ENCODE results near the gene TUBB1.
A peak's percentile ranks its signal among the peaks of the same experiment; 100 is the strongest.

Gene TUBB1

DNA sequence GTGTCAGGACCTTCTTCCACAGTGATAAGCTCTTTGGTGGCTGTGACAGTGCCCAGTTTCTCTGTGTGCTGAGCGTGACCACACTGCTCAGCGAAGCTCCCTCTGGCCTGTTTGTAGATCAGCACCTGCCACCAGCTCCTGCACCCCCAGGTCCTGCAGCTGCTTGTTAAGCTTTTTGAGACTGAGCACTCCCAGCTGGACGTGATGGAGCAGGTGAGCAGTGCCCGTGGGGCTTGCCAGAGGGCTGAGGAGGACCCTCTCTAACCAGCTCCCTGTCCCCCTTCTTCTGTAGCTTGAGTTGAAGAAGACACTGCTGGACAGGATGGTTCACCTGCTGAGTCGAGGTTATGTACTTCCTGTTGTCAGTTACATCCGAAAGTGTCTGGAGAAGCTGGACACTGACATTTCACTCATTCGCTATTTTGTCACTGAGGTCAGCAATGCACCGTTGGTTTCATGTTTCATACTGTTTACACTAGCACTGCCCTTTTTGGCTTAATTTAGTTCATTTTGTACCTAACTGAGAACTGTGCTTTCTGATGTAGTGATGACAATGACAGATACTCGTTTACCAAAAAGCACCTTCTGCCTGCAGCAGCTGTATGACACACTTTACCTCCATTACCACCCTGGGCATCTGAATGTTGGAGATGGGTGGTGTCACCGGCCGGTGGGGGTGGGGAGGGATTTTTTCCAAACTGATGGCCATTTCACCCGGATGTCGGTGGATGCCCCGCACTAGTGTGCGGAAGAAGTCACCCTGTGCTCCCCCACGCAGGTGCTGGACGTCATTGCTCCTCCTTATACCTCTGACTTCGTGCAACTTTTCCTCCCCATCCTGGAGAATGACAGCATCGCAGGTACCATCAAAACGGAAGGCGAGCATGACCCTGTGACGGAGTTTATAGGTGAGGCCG is 25.6 kb upstream of the TUBB1 start:
- ATAC-seq (replicated peaks; ENCODE audit: extremely low read depth, poor library complexity, severe bottlenecking) (no peak), DNase-seq (ENCODE audit: low spot score in 2 of 2) (no peak)
- Mint-ChIP-seq H3K27ac (ENCODE audit: low read depth) (no peak overlapping the region), H3K4me1 (peaks cover 5% of the 10 kb centered on the region), H3K27me3 (no peaks in the 10 kb centered on the region), H3K36me3 (ENCODE audit: insufficient read depth) (peaks cover 64% of the 10 kb centered on the region), H3K9me3 (no peaks in the 10 kb centered on the region), H3K4me3 (no peak overlapping the region)

DNA sequence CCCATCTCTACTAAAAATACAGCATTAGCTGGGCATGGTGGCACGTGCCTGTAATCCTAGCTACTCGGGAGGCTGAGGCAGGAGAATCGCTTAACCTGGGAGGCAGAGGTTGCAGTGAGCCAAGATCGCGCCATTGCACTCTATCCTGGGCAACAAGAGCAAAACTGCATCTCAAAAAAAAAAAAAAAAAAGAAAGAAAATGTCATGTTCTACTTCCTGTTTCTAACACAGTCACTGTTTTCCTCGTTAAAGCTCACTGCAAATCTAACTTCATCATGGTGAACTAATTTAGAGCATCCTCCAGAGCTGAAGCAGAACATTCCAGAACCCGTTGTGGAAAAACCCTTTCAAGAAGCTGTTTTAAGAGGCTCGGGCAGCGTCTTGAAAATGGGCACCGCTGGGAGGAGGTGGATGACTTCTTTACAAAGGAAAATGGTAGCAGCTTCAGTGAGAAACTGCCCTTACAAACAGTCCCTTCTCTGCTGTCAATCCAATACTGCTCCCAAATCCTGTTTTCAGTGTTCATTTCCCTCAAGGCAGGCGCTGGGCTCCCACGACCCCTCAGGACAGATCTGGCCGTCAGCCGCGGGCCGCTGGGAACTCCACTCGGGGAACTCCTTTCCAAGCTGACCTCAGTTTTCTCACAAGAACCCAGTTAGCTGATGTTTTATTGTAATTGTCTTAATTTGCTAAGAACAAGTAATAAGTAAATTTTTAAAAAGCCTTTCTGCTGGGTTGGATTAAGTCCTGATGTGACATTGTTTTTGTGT is 24.7 kb upstream of the TUBB1 start:
- H3K36me3 Mint-ChIP-seq (ENCODE audit: insufficient read depth), result peaks cover 60% of the 10 kb centered on the region
- ATAC-seq (replicated peaks; ENCODE audit: extremely low read depth, poor library complexity, severe bottlenecking) (no peak), DNase-seq (ENCODE audit: low spot score in 2 of 2) (no peak)
- peaks cover 5% of the 10 kb centered on the region for H3K4me1 Mint-ChIP-seq
- H3K27ac Mint-ChIP-seq (ENCODE audit: low read depth), result no peak overlapping the region
- no peak overlapping the region for H3K4me3 Mint-ChIP-seq
- no peaks in the 10 kb centered on the region for H3K27me3 Mint-ChIP-seq
- H3K9me3 Mint-ChIP-seq, result no peaks in the 10 kb centered on the region

DNA sequence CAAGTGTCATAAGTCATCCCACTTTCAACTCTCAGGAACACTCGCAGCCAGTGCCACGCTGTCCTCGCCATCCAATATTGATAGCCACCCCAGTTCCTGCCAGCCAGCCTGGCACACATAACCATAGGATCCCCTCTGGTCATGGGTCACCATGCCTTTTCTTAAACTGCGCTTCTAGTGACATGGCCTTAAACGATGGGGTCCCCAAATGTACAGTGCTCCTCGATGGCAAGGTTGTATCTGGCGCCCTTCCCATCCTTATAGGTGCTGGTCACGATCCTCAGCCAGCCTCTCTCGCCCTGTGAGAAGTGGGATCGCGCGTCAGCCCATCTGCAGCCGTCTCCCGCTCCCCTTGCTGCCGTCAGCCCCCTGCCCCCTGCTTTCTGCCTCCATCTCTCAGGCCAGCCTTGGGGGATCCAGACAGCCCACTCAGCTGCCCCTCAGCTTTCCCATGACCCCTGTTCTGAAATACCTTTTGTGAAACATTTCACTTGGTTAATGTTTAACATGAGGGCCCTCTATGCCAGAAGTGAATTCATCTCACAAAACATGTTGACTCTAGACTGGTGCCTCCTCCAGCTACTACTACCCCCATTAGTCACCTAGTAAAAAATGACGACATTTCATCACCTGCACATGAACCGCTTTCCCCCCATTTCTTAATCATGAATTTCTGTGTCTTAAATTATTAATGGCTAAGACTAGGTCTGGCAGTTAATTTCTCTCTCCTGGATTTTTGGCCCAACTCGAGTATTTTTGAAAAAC is 23.6 kb upstream of the TUBB1 start:
- no peak for DNase-seq (ENCODE audit: low spot score in 2 of 2)
- peaks cover 5% of the 10 kb centered on the region for H3K4me1 Mint-ChIP-seq
- no peak overlapping the region for H3K4me3 Mint-ChIP-seq
- peaks cover 54% of the 10 kb centered on the region for H3K36me3 Mint-ChIP-seq (ENCODE audit: insufficient read depth)
- no peaks in the 10 kb centered on the region for H3K27me3 Mint-ChIP-seq
- no peak for ATAC-seq (replicated peaks; ENCODE audit: extremely low read depth, poor library complexity, severe bottlenecking)
- H3K9me3 Mint-ChIP-seq, result no peaks in the 10 kb centered on the region
- H3K27ac Mint-ChIP-seq (ENCODE audit: low read depth), result peak overlapping the region; percentile 76

DNA sequence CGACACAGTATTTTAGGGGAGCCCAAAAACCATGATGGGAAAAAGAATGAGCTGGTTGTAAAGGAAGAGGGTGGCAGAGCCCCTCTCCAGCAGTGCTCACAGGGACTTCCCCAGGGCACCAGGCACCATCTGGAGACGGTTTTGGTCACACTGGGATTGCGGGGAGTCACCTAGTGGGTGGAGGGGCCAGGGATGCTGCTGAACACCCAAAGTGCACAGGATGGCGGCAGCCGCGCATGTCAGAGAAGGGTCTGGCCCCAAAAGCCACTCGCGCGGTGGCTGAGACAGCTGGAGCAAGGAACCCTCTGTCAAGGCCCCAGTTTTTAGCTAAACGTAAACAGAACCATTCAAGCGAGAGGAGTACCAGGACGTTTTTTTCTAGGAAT is 23.0 kb upstream of the TUBB1 start:
- peak overlapping the region; percentile 76 for H3K27ac Mint-ChIP-seq (ENCODE audit: low read depth)
- no peak for ATAC-seq (replicated peaks; ENCODE audit: extremely low read depth, poor library complexity, severe bottlenecking)
- H3K36me3 Mint-ChIP-seq (ENCODE audit: insufficient read depth), result peaks cover 55% of the 10 kb centered on the region

DNA sequence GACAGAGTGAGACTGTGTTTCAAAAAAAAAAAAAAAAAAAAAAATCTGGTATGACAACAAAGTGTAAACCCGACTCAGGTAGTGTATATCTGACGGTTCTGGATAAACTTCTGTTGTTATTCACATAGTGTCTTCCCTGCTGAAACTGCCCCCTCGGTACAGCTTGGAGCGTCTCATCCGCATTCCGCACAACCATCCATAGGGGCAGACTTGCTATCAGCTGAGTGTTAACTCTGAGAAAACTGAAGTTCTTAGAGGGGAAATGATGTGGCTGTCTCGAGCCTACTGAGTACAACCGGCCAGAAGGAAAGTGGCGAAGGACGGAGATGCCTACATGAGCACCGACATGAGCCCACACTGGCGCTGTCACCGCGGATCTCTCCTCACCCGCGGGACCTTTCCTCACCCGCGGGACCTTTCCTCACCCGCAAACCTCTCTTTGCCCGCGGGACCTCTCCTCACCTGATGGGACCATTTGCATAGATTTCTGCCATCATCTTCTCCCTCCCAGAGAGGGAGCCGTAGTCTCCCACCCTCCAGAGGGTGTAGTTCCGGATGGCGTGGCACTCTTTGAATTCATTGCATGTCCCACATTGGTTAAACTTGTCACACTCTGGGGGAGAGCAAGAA is 22.0 kb upstream of the TUBB1 start:
- ATAC-seq (replicated peaks; ENCODE audit: extremely low read depth, poor library complexity, severe bottlenecking) (no peak), DNase-seq (ENCODE audit: low spot score in 2 of 2) (no peak)
- Mint-ChIP-seq H3K9me3 (no peaks in the 10 kb centered on the region), H3K4me1 (peaks cover 6% of the 10 kb centered on the region), H3K36me3 (ENCODE audit: insufficient read depth) (peaks cover 52% of the 10 kb centered on the region), H3K27me3 (no peaks in the 10 kb centered on the region), H3K4me3 (no peak overlapping the region), H3K27ac (ENCODE audit: low read depth) (no peak overlapping the region)

More for the DNA sequence above, 23.0 kb upstream of the TUBB1 start:
- Mint-ChIP-seq H3K27me3 (no peaks in the 10 kb centered on the region), H3K4me1 (peaks cover 5% of the 10 kb centered on the region), H3K9me3 (no peaks in the 10 kb centered on the region), H3K4me3 (no peak overlapping the region)
- no peak for DNase-seq (ENCODE audit: low spot score in 2 of 2)

DNA sequence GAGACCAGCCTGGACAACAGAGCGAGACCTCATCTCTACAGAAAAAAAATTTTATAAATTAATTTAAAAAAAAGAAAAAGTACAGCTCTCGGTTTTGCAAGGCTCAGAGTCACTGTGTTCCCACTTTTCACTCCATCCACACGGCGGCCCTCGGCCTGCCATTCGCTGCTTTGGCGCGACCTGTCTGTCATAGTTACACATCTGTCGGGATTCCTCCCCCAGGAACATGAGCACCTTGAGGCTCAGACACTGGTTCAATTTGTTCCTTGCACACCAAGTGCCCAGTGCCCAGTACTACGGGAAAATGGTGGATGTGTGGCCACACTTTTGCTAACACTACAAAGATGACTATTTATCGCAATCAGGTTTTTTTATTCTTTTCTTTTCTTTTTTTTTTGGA is 20.6 kb upstream of the TUBB1 start:
- no peak for ATAC-seq (replicated peaks; ENCODE audit: extremely low read depth, poor library complexity, severe bottlenecking)

DNA sequence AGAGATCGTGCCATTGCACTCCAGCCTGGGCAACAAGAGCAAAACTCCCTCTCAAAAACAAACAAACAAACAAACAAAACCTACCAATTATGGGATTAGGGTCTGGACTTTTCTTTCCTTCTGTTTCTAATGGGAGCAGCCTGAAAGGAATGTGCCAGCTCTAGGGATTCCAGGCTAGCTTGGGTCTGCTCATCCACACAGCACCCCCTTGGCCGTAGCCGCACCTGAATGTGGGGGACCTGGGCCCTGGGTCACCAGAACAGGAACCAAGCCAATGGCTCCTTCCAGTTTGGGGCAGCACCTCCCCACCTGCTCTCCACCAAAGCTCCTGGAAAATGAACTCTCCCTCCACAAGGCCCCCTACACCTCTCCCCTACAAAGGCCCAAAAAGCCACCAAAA is 18.9 kb upstream of the TUBB1 start:
- Mint-ChIP-seq H3K4me3 (no peak overlapping the region), H3K9me3 (no peaks in the 10 kb centered on the region), H3K27me3 (no peaks in the 10 kb centered on the region), H3K4me1 (peaks cover 35% of the 10 kb centered on the region), H3K36me3 (ENCODE audit: insufficient read depth) (peaks cover 38% of the 10 kb centered on the region), H3K27ac (ENCODE audit: low read depth) (peak overlapping the region; percentile 38)
- ATAC-seq (replicated peaks; ENCODE audit: extremely low read depth, poor library complexity, severe bottlenecking), result no peak
- DNase-seq (ENCODE audit: low spot score in 2 of 2), result no peak

More for the DNA sequence above, 20.6 kb upstream of the TUBB1 start:
- H3K4me1 Mint-ChIP-seq, result peaks cover 20% of the 10 kb centered on the region
- no peaks in the 10 kb centered on the region for H3K9me3 Mint-ChIP-seq
- no peaks in the 10 kb centered on the region for H3K27me3 Mint-ChIP-seq
- no peak overlapping the region for H3K4me3 Mint-ChIP-seq
- H3K36me3 Mint-ChIP-seq (ENCODE audit: insufficient read depth), result peaks cover 43% of the 10 kb centered on the region
- no peak overlapping the region for H3K27ac Mint-ChIP-seq (ENCODE audit: low read depth)
- DNase-seq (ENCODE audit: low spot score in 2 of 2), result no peak

DNA sequence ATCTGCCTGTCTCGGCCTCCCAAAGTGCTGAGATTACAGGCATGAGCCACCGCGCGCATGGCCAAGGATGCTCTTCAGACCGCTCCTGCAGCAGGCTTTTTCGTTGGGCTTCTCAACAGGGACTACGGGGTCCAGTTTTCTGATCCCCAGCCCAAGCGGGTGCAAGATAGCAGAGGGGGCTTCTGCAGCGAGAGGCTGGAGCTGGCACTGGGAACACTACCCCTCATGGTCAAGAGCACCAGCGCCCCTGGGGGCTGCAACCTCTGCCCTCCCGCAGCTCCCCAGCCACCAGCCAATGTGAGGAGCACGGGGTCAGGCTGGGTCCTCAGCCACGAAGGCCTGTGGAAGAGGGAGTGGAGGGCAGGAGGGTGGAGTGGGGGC is 18.2 kb upstream of the TUBB1 start:
- Mint-ChIP-seq H3K27ac (ENCODE audit: low read depth) (no peak overlapping the region), H3K9me3 (no peaks in the 10 kb centered on the region), H3K36me3 (ENCODE audit: insufficient read depth) (peaks cover 32% of the 10 kb centered on the region), H3K27me3 (no peaks in the 10 kb centered on the region), H3K4me3 (no peak overlapping the region), H3K4me1 (peaks cover 39% of the 10 kb centered on the region)
- DNase-seq (ENCODE audit: low spot score in 2 of 2), result no peak
- ATAC-seq (replicated peaks; ENCODE audit: extremely low read depth, poor library complexity, severe bottlenecking), result no peak

DNA sequence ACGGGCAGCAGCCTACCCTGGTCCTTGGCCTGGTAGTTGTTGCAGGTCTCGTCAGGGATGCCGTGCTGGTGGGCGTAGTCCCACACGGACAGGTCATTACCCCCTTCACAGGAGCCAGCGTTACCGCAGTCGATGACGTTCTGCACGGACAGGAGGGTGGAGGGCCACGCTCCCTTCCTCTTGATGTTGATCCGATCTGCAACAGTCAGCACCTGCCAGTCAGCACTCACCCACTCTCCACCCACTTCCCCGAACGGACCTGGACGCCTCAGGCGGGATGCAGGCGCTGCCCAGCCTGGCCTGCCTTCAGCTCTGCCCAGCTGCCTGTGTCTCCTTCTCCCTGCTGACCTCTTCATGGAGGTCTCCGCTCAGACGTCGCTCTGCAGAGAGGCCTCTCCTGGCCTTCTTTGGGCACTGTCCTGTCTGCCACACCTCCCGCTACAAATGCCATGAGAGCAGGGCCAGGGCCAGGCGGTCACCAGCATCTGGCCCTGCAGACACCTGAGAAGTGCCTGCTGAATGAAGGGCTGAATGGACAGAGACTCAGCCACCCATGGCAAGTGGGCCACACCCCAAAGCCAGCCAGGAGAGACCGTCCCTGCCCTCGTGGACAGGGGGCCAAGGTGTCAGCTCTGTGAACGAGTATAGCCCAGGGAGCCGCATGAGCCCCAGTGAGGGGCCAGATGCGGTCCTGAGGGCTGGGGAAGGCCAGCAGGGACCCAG is 17.6 kb upstream of the TUBB1 start:
- ATAC-seq (replicated peaks; ENCODE audit: extremely low read depth, poor library complexity, severe bottlenecking) (no peak), DNase-seq (ENCODE audit: low spot score in 2 of 2) (no peak)
- peaks cover 42% of the 10 kb centered on the region for H3K4me1 Mint-ChIP-seq
- H3K27ac Mint-ChIP-seq (ENCODE audit: low read depth), result no peak overlapping the region
- H3K9me3 Mint-ChIP-seq, result no peaks in the 10 kb centered on the region
- H3K4me3 Mint-ChIP-seq, result no peak overlapping the region
- H3K36me3 Mint-ChIP-seq (ENCODE audit: insufficient read depth), result peaks cover 28% of the 10 kb centered on the region
- no peaks in the 10 kb centered on the region for H3K27me3 Mint-ChIP-seq

DNA sequence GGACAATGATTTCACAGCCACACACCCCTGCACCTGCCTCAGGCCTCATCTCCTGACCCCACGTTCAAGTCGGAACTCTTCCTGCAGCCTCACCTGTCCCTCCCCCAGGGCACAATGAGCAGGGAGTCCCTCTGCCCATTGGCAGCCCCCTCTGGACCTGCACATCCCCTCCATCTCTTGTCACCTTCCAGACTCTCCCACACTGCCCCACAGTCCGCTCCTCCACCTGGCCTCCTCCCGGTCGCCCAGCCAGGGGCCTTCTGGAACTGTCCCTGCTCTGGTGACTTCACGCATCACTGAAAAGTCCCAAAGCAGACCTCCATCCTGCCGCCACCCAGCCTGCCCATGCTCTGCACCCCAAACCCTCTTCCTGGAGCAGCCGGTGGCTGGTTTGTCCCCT is 16.8 kb upstream of the TUBB1 start:
- peak overlapping the region; percentile 80 for H3K27ac Mint-ChIP-seq (ENCODE audit: low read depth)
- H3K4me1 Mint-ChIP-seq, result peaks cover 43% of the 10 kb centered on the region
- no peak overlapping the region for H3K4me3 Mint-ChIP-seq
- H3K36me3 Mint-ChIP-seq (ENCODE audit: insufficient read depth), result peaks cover 24% of the 10 kb centered on the region
- ATAC-seq (replicated peaks; ENCODE audit: extremely low read depth, poor library complexity, severe bottlenecking) (no peak), DNase-seq (ENCODE audit: low spot score in 2 of 2) (no peak)
- H3K27me3 Mint-ChIP-seq, result no peaks in the 10 kb centered on the region
- H3K9me3 Mint-ChIP-seq, result no peaks in the 10 kb centered on the region

DNA sequence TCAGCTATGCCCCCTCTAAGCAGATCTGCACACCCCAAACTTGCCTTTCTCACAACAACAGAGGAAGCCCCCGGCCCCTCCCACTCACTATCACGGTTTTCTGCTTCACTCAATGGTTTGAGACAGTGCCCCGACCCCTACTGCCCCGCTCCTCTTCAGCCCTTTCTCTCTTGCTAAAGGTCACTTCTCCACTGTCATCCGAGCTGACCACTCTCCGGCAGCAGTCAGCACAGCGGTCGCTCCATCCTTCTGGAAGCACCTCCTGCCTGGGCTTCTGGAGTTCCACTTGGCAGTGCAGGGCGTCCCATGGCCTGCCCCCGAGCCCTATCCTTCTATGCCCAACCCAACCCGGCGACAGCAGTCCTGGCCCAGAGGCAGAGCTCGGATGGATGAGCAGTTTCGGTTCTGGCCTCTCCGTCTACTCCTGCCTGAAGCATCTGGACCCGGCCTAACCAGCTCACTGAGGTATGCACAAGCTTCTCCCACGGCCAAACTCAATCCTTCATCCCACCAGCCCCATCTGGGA is 16.3 kb upstream of the TUBB1 start:
- Mint-ChIP-seq H3K4me1 (peaks cover 47% of the 10 kb centered on the region), H3K4me3 (peak overlapping the region; percentile 84), H3K27me3 (no peaks in the 10 kb centered on the region), H3K9me3 (no peaks in the 10 kb centered on the region), H3K36me3 (ENCODE audit: insufficient read depth) (peaks cover 19% of the 10 kb centered on the region), H3K27ac (ENCODE audit: low read depth) (peak overlapping the region; percentile 80)
- DNase-seq (ENCODE audit: low spot score in 2 of 2) (no peak), ATAC-seq (replicated peaks; ENCODE audit: extremely low read depth, poor library complexity, severe bottlenecking) (no peak)

Data from central memory CD8-positive, alpha-beta T cell (primary cell).